OCI-LY3 (cell line): Measurements from ENCODE around the gene CCDC17.

Experiments
- CTCF ChIP-seq: fragments of 200-600, 300-600 bp; sonication (generic); IDR thresholded peaks from 2 replicates; pipeline ENCODE4 v1.5.1; 2014; ENCODE audit warnings: antibody characterized with exemption, low read length, low read depth
- EZH2phosphoT487 ChIP-seq: fragments of 200-600 bp; shearing (Covaris generic); IDR thresholded peaks from 2 replicates; pipeline ENCODE4 v1.6.1; 2018; ENCODE audit warnings: antibody characterized with exemption, mixed run types, low read depth

GRCh38 chr1:45615885-45616284 lies 8.0 kb downstream of the CCDC17 start:
- no peak for TF ChIP-seq CTCF
- TF ChIP-seq EZH2phosphoT487, result no peak
